CD14-positive monocyte (primary cell): ENCODE measurements around the gene DGCR8. TPM values are rescaled to one million over a fixed set of nuclear protein-coding genes. Genes with fewer than 3 reads are reported as not detected.

Source experiments
- DNase-seq, 3 donors: peaks; one replicate each; pipeline ENCODE4 v3.0.0-alpha.2; 2011 to 2022
- H2AFZ ChIP-seq: 2 replicates; pipeline ENCODE4 v1.6.0; 2012; ENCODE audit warnings: mild to moderate bottlenecking, low read depth, low read length, inconsistent platforms; ENCODE audit not compliant: insufficient read depth, poor library complexity, severe bottlenecking
- H3K27ac ChIP-seq, 2 donors: 1 replicate in 1 of 2; 2 replicates in 1 of 2; pipeline ENCODE4 v1.5.1; 2012 to 2013; ENCODE audit warnings: low read length in 2 of 2, control low read depth in 1 of 2, inconsistent platforms in 1 of 2, low read depth in 1 of 2, mild to moderate bottlenecking in 1 of 2
- H3K27me3 ChIP-seq, 2 donors: one replicate each; pipeline versions ENCODE4 v1.6.0 to v1.6.1; 2011 to 2013; ENCODE audit warnings: low read length in 2 of 2; ENCODE audit not compliant: control insufficient read depth in 2 of 2, insufficient read depth in 2 of 2
- H3K36me3 ChIP-seq, 2 donors: replicated peaks in 1 of 2; 1 replicate in 1 of 2; 2 replicates in 1 of 2; pipeline versions ENCODE4 v1.5.1 to v1.6.1; 2012 to 2013; ENCODE audit warnings: low read length in 2 of 2, control low read depth in 1 of 2, inconsistent platforms in 1 of 2, mild to moderate bottlenecking in 1 of 2; ENCODE audit not compliant: insufficient read depth in 2 of 2, control insufficient read depth in 1 of 2
- H3K4me1 ChIP-seq, 2 donors: 1 replicate in 1 of 2; 2 replicates in 1 of 2; pipeline versions ENCODE4 v1.5.1 to v1.6.1; 2012 to 2013; ENCODE audit warnings: low read length in 2 of 2, control low read depth in 1 of 2, inconsistent platforms in 1 of 2, mild to moderate bottlenecking in 1 of 2, moderate library complexity in 1 of 2; ENCODE audit not compliant: insufficient read depth in 2 of 2, control insufficient read depth in 1 of 2
- H3K4me2 ChIP-seq: replicated peaks from 2 replicates; pipeline ENCODE3; 2012; ENCODE audit warnings: low read length, moderate library complexity, mild to moderate bottlenecking; ENCODE audit not compliant: poor library complexity, severe bottlenecking; ENCODE audit errors: extremely low read depth
- H3K4me3 ChIP-seq, 3 experiments: fragments of 200-600 bp in 1 of 3; sonication (generic) in 1 of 3; replicated peaks in 1 of 3; 1 replicate in 2 of 3; 2 replicates in 1 of 3; pipeline ENCODE4 v1.5.1; 2011 to 2013; ENCODE audit warnings: low read length in 3 of 3, mild to moderate bottlenecking in 3 of 3, control low read depth in 2 of 3, low read depth in 2 of 3, inconsistent platforms in 1 of 3, moderate library complexity in 1 of 3
- H3K79me2 ChIP-seq: 2 replicates; pipeline ENCODE4 v1.6.0; 2012; ENCODE audit warnings: mild to moderate bottlenecking, control low read depth, inconsistent platforms, low read length, moderate library complexity; ENCODE audit not compliant: insufficient read depth
- H3K9ac ChIP-seq: 2 replicates; pipeline ENCODE4 v1.6.0; 2017; ENCODE audit warnings: low read length, mild to moderate bottlenecking; ENCODE audit not compliant: insufficient read depth, poor library complexity, severe bottlenecking
- H3K9me3 ChIP-seq, 2 donors: replicated peaks in 1 of 2; 1 replicate in 1 of 2; 2 replicates in 1 of 2; pipeline versions ENCODE4 v1.5.1 to v1.6.1; 2012 to 2013; ENCODE audit warnings: low read length in 2 of 2, control low read depth in 1 of 2; ENCODE audit not compliant: control insufficient read depth in 1 of 2, insufficient read depth in 1 of 2
- H4K20me1 ChIP-seq: 2 replicates; pipeline ENCODE4 v1.6.0; 2012; ENCODE audit warnings: mild to moderate bottlenecking, low read length, control low read depth, moderate library complexity; ENCODE audit not compliant: insufficient read depth
- H3K27ac Mint-ChIP-seq, 7 donors: one replicate each; pipeline ENCODE4 v1.8.0; 2020; ENCODE audit warnings: mild to moderate bottlenecking in 7 of 7, mixed read lengths in 7 of 7, moderate library complexity in 6 of 7, inconsistent platforms in 2 of 7
- H3K27me3 Mint-ChIP-seq, 3 donors: one replicate each; pipeline ENCODE4 v1.8.0; 2021 to 2022; ENCODE audit warnings: low read depth in 3 of 3, mild to moderate bottlenecking in 3 of 3, mixed read lengths in 3 of 3, moderate library complexity in 3 of 3, inconsistent platforms in 1 of 3
- H3K36me3 Mint-ChIP-seq, 2 donors: one replicate each; pipeline ENCODE4 v1.8.0; 2020; ENCODE audit warnings: mixed read lengths in 2 of 2, inconsistent platforms in 1 of 2, mild to moderate bottlenecking in 1 of 2
- H3K4me1 Mint-ChIP-seq: one replicate; pipeline ENCODE4 v1.8.0; 2020; ENCODE audit warnings: mild to moderate bottlenecking, mixed read lengths
- H3K4me3 Mint-ChIP-seq, 2 donors: one replicate each; pipeline ENCODE4 v1.8.0; 2020; ENCODE audit warnings: mild to moderate bottlenecking in 2 of 2, mixed read lengths in 2 of 2, moderate library complexity in 1 of 2
- H3K9me3 Mint-ChIP-seq, 7 donors: one replicate each; pipeline ENCODE4 v1.8.0; 2020 to 2022; ENCODE audit warnings: mixed read lengths in 7 of 7, mild to moderate bottlenecking in 6 of 7, moderate library complexity in 6 of 7, inconsistent platforms in 2 of 7
- WGBS: methylation state at CpG from one replicate; pipeline ENCODE4 v1.1.5; 2013; ENCODE audit warnings: missing lambda C conversion rate; ENCODE audit not compliant: insufficient coverage; 5-methylcytosine and 5-hydroxymethylcytosine counted together
- intact Hi-C, 2 donors: fragments of 100-400 bp; cut with micrococcal nuclease; formaldehyde crosslinking; loops; one replicate each; pipeline versions ENCODE4 v1.15.0 to v1.15.1; 2023
- polyA plus RNA-seq, 3 donors: library from polyadenylated mRNA; depleted of rRNA in 1 of 3; unstranded in 2 of 3; stranded (reverse) in 1 of 3; fragments of 300-500 nt in 2 of 3; fragments of >200 nt in 1 of 3; fragmentation: Illumina TruSeq in 2 of 3; gene quantifications; 1 replicate in 2 of 3; 2 replicates in 1 of 3; pipeline ENCODE4 v1.2.3, GENCODE V29; 2012 to 2021
- TF ChIP-seq, protein P1 (sequence below): fragments of 200-600 bp; IDR thresholded peaks from one replicate; pipeline ENCODE4 v1.8.0; 2022; ENCODE audit warnings: antibody characterized with exemption, mild to moderate bottlenecking

DGCR8 gene
- polyA plus RNA-seq, 3 donors: 1.2 to 18.7 (median 1.4) TPM

DNA sequence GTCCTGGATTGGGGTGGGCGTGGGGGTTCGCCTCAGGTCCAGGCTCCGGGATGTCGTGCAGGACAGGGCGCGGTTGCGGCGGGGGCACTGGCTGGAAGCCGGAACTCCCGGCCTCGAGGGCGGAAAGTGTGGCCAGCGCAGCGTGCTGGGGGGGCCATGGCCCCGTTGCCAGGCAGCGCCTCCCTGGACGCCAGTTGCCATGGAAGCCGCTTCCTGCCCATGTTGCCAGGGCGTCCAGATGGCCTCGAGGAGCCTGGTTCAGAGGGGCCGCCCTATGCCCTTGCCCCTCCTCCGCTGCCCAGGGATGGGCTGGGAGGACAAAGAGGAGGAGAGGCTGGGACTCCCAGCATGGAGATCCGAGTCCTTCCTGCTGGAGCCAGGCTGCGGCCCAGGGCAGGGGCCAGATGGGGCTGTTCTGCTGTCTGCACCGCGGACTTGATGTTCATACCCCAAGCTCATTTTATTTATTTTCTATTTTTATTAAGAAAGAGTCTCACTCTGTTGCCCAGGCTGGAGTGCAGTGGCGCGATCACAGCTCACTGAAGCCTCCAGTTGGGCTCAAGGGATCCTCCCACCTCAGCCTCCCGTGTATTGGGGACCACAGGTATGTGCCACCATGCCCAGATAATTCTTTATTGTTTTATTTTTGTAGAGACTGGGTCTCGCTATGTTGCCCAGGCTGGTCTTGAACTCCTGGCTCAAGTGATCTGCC is 75.4 kb downstream of the DGCR8 start:
- H3K4me1 Mint-ChIP-seq: peaks cover 10% of the 10 kb centered on the region
- H3K36me3 Mint-ChIP-seq: no peaks in the 10 kb centered on the region
- Histone ChIP-seq H3K4me2 (peak overlapping the region; percentile 42), H3K4me3 (peak overlapping the region in 1 of 3 experiments; percentile 46), H3K27me3 (no peaks in the 10 kb centered on the region), H3K27ac (no peak overlapping the region), H4K20me1 (no peaks in the 10 kb centered on the region), H3K79me2 (no peaks in the 10 kb centered on the region), H3K9me3 (no peaks in the 10 kb centered on the region), H2AFZ (no peak overlapping the region), H3K36me3 (no peaks in the 10 kb centered on the region), H3K9ac (no peak overlapping the region), H3K4me1 (peaks cover 8 to 9% of the 10 kb centered on the region in 2 donors)
- no peak overlapping the region for H3K4me3 Mint-ChIP-seq
- peaks cover 7 to 29% (median 9%) of the 10 kb centered on the region in 3 donors for H3K27me3 Mint-ChIP-seq
- intact Hi-C loops: loop anchor here (2.0 to 5.0 kb wide), 2 partner anchors 112 to 129 kb away; partner anchors contain the start of gene RTN4R (in 2 of the 2)
- TF ChIP-seq, protein P1, sequence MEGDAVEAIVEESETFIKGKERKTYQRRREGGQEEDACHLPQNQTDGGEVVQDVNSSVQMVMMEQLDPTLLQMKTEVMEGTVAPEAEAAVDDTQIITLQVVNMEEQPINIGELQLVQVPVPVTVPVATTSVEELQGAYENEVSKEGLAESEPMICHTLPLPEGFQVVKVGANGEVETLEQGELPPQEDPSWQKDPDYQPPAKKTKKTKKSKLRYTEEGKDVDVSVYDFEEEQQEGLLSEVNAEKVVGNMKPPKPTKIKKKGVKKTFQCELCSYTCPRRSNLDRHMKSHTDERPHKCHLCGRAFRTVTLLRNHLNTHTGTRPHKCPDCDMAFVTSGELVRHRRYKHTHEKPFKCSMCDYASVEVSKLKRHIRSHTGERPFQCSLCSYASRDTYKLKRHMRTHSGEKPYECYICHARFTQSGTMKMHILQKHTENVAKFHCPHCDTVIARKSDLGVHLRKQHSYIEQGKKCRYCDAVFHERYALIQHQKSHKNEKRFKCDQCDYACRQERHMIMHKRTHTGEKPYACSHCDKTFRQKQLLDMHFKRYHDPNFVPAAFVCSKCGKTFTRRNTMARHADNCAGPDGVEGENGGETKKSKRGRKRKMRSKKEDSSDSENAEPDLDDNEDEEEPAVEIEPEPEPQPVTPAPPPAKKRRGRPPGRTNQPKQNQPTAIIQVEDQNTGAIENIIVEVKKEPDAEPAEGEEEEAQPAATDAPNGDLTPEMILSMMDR: no peak
- no peaks in the 10 kb centered on the region for H3K9me3 Mint-ChIP-seq
- H3K27ac Mint-ChIP-seq: no peak overlapping the region
- peak; percentile 14 to 42 (median 26) for DNase-seq
- 40% methylated on average over 23 of the region's 30 CpGs for WGBS

DNA sequence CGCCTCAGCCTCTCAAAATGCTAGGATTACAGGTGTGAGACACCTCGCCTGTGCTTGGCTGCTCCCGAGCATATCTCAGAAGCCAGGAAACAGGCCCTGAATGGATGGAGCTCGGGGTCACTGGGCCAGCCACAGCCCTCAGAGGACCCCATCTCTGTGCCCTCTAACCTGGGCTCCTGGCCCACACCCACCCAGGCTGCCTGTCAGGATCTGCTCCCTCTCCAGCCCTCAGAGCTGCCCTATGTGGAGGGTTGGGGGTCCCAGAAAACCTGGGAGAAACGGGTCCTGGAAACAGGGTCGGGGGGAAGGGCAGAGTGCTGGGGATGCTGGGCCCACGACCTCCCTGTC is 76.0 kb downstream of the DGCR8 start:
- H3K4me1 ChIP-seq: peaks cover 8 to 9% of the 10 kb centered on the region in 2 donors
- no peaks in the 10 kb centered on the region for H3K9me3 ChIP-seq
- H4K20me1 ChIP-seq: no peaks in the 10 kb centered on the region
- H3K9ac ChIP-seq: no peak overlapping the region
- no peak overlapping the region for H3K4me3 ChIP-seq
- H3K4me2 ChIP-seq: no peak overlapping the region
- Mint-ChIP-seq H3K4me1 (peaks cover 10% of the 10 kb centered on the region), H3K27ac (no peak overlapping the region), H3K4me3 (no peak overlapping the region), H3K9me3 (no peaks in the 10 kb centered on the region), H3K27me3 (peaks cover 7 to 29% (median 10%) of the 10 kb centered on the region in 3 donors), H3K36me3 (no peaks in the 10 kb centered on the region)
- no peaks in the 10 kb centered on the region for H3K36me3 ChIP-seq
- intact Hi-C loops: loop anchor here (2.0 to 5.0 kb wide), 2 partner anchors 111 to 129 kb away; partner anchors contain the start of gene RTN4R (in 2 of the 2)
- H3K79me2 ChIP-seq: no peaks in the 10 kb centered on the region
- no peaks in the 10 kb centered on the region for H3K27me3 ChIP-seq
- no peak overlapping the region for H2AFZ ChIP-seq
- TF ChIP-seq, protein P1: no peak
- no peak overlapping the region for H3K27ac ChIP-seq
- DNase-seq: no peak
- 69% methylated on average over 6 of the region's 7 CpGs for WGBS
